ENCODE data around the gene MMD.

- no peak for TF ChIP-seq CTCF (IDR thresholded peaks at IDR 0.05)
- no peak for TF ChIP-seq POLR2AphosphoS5 (IDR thresholded peaks at IDR 0.05)
Observed at GRCh38 chr17:55443904-55444303, 22.3 kb upstream of the MMD start.
